GM12872 (cell line): ENCODE data around the gene ANKRD63.

Source experiments
- CTCF ChIP-seq: IDR thresholded peaks from 3 replicates; pipeline ENCODE4 v1.5.1; 2011; ENCODE audit warnings: low read depth, mild to moderate bottlenecking, low read length, moderate library complexity; ENCODE audit not compliant: insufficient read depth

ANKRD63 gene

GRCh38 chr15:40257656-40258450 is 25.0 kb downstream of the ANKRD63 start:
- TF ChIP-seq CTCF: no peak

- TF ChIP-seq CTCF: no peak
These were observed 26.1 kb downstream of the ANKRD63 start for GRCh38 chr15:40256638-40257235.

GRCh38 chr15:40255033-40255432 is 27.8 kb downstream of the ANKRD63 start:
- TF ChIP-seq CTCF: no peak

- no peak for TF ChIP-seq CTCF
These were observed 28.4 kb downstream of the ANKRD63 start for GRCh38 chr15:40254452-40254851.

GRCh38 chr15:40253167-40253790 is 29.6 kb downstream of the ANKRD63 start:
- TF ChIP-seq CTCF: no peak

GRCh38 chr15:40252438-40253166 is 30.3 kb downstream of the ANKRD63 start:
- TF ChIP-seq CTCF: no peak

- TF ChIP-seq CTCF: no peak
These were observed 30.8 kb downstream of the ANKRD63 start for GRCh38 chr15:40252141-40252437.
